Right cardiac atrium (tissue), 5 donors: ENCODE measurements around the gene ECPAS. TPM values are rescaled to one million over a fixed set of nuclear protein-coding genes. Genes with fewer than 3 reads are reported as not detected.
A peak's percentile ranks its signal among the peaks of the same experiment; 100 is the strongest.
"Not testable (repeated sequence)": the region's sequence is repeated elsewhere in the genome, so short reads cannot be mapped to it uniquely, and the experiment has no call there.

Source experiments
- ATAC-seq, 2 donors: fragments of 200-7000 bp; cut with Tn5 transposase; one replicate each; pipeline versions ENCODE4 v1.8.0 to v1.9.1; 2020; ENCODE audit warnings: moderate library complexity in 2 of 2, mild to moderate bottlenecking in 1 of 2
- DNase-seq, 3 donors: peaks; one replicate each; pipeline ENCODE4 v3.0.0-alpha.2; 2020
- H3K27ac ChIP-seq: one replicate; pipeline ENCODE4 v1.5.1; 2013; ENCODE audit warnings: mild to moderate bottlenecking, low read length, control low read depth, moderate library complexity
- H3K27me3 ChIP-seq: one replicate; pipeline ENCODE4 v1.6.1; 2013; ENCODE audit not compliant: control insufficient read depth, insufficient read depth
- H3K4me1 ChIP-seq: one replicate; pipeline ENCODE4 v1.6.1; 2013; ENCODE audit warnings: low read length; ENCODE audit not compliant: control insufficient read depth, insufficient read depth
- H3K4me3 ChIP-seq: one replicate; pipeline ENCODE4 v1.5.1; 2013; ENCODE audit warnings: low read length, control low read depth
- H3K9me3 ChIP-seq: one replicate; pipeline ENCODE4 v1.6.1; 2013; ENCODE audit warnings: low read length; ENCODE audit not compliant: control insufficient read depth
- WGBS: extraction: QIAGEN DNeasy Blood & Tissue Kit; methylation state at CpG from one replicate; pipeline ENCODE4 v1.1.7; 2013; 5-methylcytosine and 5-hydroxymethylcytosine counted together
- intact Hi-C, 4 donors: fragments of 100-400 bp; cut with DNase I; formaldehyde crosslinking; loops; one replicate each; pipeline versions ENCODE4 v1.11.0 to v1.14.0; 2022 to 2023
- polyA plus RNA-seq: library from polyadenylated mRNA; stranded (reverse); fragments of 200-250 nt; gene quantifications from one replicate; pipeline ENCODE4 v1.2.3, GENCODE V29; 2013
- total RNA-seq, 4 donors: library from RNA; stranded (reverse); fragmentation: NEBNext Ultra II Directional; extraction: Animal tissue kit (Norgen Biotek cat#: 25700); gene quantifications; one replicate each; pipeline ENCODE4 v1.2.1, GENCODE V29; 2021
- donor health status: healthy with polysubstance abuse.
- donor health status: DM: no; HTN: yes; CAD: no.
- donor health status: DM: no; HTN: no; CAD: no.
- donor health status: DM: no; HTN: yes; CAD: no; lungs with severe emphysema.
- donor health status: DM: yes; HTN: yes; CAD: no.

Gene ECPAS
- total and polyA plus RNA-seq, 5 donors, result 24.3 to 99.1 (median 90.0) TPM

- WGBS, result 77% methylated on average over 3 of the region's 3 CpGs
- Histone ChIP-seq H3K27me3 (no peaks in the 10 kb centered on the region), H3K4me1 (no peaks in the 10 kb centered on the region), H3K9me3 (no peaks in the 10 kb centered on the region), H3K27ac (no peak overlapping the region), H3K4me3 (no peak overlapping the region)
- no peak for ATAC-seq
- intact Hi-C loops, result no loop called here
- DNase-seq, result no peak
Observed at GRCh38 chr9:111502506-111502905, 18.3 kb upstream of the ECPAS start.

- WGBS, result 75% methylated on average over 6 of the region's 6 CpGs
- intact Hi-C loops, result no loop called here
- ATAC-seq (no peak), DNase-seq (no peak)
- no peaks in the 10 kb centered on the region for H3K4me1 ChIP-seq
- no peak overlapping the region for H3K4me3 ChIP-seq
- H3K27me3 ChIP-seq, result no peaks in the 10 kb centered on the region
- H3K9me3 ChIP-seq, result no peaks in the 10 kb centered on the region
- no peak overlapping the region for H3K27ac ChIP-seq
Observed at GRCh38 chr9:111501648-111502047, 17.5 kb upstream of the ECPAS start.

GRCh38 chr9:111501005-111501562, 16.9 kb upstream of the ECPAS start:
- no peak for ATAC-seq
- H3K4me1 ChIP-seq, result no peaks in the 10 kb centered on the region
- H3K4me3 ChIP-seq, result no peak overlapping the region
- intact Hi-C loops, result no loop called here
- H3K27me3 ChIP-seq, result no peaks in the 10 kb centered on the region
- no peak for DNase-seq
- 94% methylated on average over 16 of the region's 16 CpGs for WGBS
- H3K27ac ChIP-seq, result no peak overlapping the region
- H3K9me3 ChIP-seq, result no peaks in the 10 kb centered on the region

- H3K4me3 ChIP-seq, H3K27me3 ChIP-seq, DNase-seq, intact Hi-C loops, H3K4me1 ChIP-seq, H3K27ac ChIP-seq, ATAC-seq, H3K9me3 ChIP-seq: not testable (repeated sequence)
- 96% methylated on average over 2 of the region's 2 CpGs for WGBS
Observed at GRCh38 chr9:111497196-111497595, 13.0 kb upstream of the ECPAS start.

GRCh38 chr9:111484572-111484894, 350 bp upstream of the ECPAS start:
- H3K4me3 ChIP-seq, result peak overlapping the region; percentile 85
- intact Hi-C loops, result loop anchor here in 1 of 4 donors (5.0 kb wide), 1 partner anchor 143 kb away; no protein-coding TSS in a partner anchor
- DNase-seq, result no peak

GRCh38 chr9:111483439-111483857, 735 bp downstream of the ECPAS start:
- Histone ChIP-seq H3K9me3 (no peaks in the 10 kb centered on the region), H3K4me3 (peak overlapping the region; percentile 85), H3K27ac (peak overlapping the region; percentile 96), H3K4me1 (no peaks in the 10 kb centered on the region), H3K27me3 (no peaks in the 10 kb centered on the region)
- intact Hi-C loops, result loop anchor here in 1 of 4 donors (5.0 kb wide), 1 partner anchor 144 kb away; no protein-coding TSS in a partner anchor
- under 1% methylated on average over 78 of the region's 78 CpGs for WGBS
- ATAC-seq, result no peak
- no peak for DNase-seq

More at GRCh38 chr9:111484572-111484894, 350 bp upstream of the ECPAS start:
- no peak for ATAC-seq
- Histone ChIP-seq H3K27ac (peak overlapping the region; percentile 96), H3K4me1 (no peaks in the 10 kb centered on the region), H3K9me3 (no peaks in the 10 kb centered on the region), H3K27me3 (no peaks in the 10 kb centered on the region)
- 6% methylated on average over 4 of the region's 4 CpGs for WGBS

GRCh38 chr9:111482694-111483438, 1.3 kb downstream of the ECPAS start:
- Histone ChIP-seq H3K4me1 (no peaks in the 10 kb centered on the region), H3K27ac (peak overlapping the region; percentile 96), H3K4me3 (peak overlapping the region; percentile 85), H3K9me3 (no peaks in the 10 kb centered on the region), H3K27me3 (no peaks in the 10 kb centered on the region)
- intact Hi-C loops, result loop anchor here in 1 of 4 donors (5.0 kb wide), 1 partner anchor 144 kb away; no protein-coding TSS in a partner anchor
- under 1% methylated on average over 76 of the region's 76 CpGs for WGBS
- peak; percentile 81 to 90 (median 90) for DNase-seq
- peak; percentile 81 to 85 for ATAC-seq

GRCh38 chr9:111481885-111482636, 2.1 kb downstream of the ECPAS start:
- H3K4me1 ChIP-seq, result no peaks in the 10 kb centered on the region
- H3K4me3 ChIP-seq, result peak overlapping the region; percentile 85
- peak overlapping the region; percentile 78 for H3K27ac ChIP-seq
- DNase-seq (no peak), ATAC-seq (no peak)
- no peaks in the 10 kb centered on the region for H3K9me3 ChIP-seq
- intact Hi-C loops, result loop anchor here in 1 of 4 donors (5.0 kb wide), 1 partner anchor 145 kb away; no protein-coding TSS in a partner anchor
- WGBS, result 48% methylated on average over 13 of the region's 13 CpGs
- H3K27me3 ChIP-seq, result no peaks in the 10 kb centered on the region

GRCh38 chr9:111477677-111478076, 6.5 kb downstream of the ECPAS start:
- ATAC-seq (no peak), DNase-seq (no peak)
- intact Hi-C loops, result loop anchor here in 1 of 4 donors (10.0 kb wide), 1 partner anchor 63 kb away; no protein-coding TSS in a partner anchor
- no peaks in the 10 kb centered on the region for H3K27me3 ChIP-seq
- H3K4me1 ChIP-seq, result peaks cover 9% of the 10 kb centered on the region
- no peak overlapping the region for H3K27ac ChIP-seq
- H3K9me3 ChIP-seq, result no peaks in the 10 kb centered on the region
- H3K4me3 ChIP-seq, result no peak overlapping the region
- 90% methylated on average over 3 of the region's 3 CpGs for WGBS

- intact Hi-C loops, result loop anchor here in 1 of 4 donors (10.0 kb wide), 1 partner anchor 60 kb away; no protein-coding TSS in a partner anchor
- no peaks in the 10 kb centered on the region for H3K27me3 ChIP-seq
- H3K9me3 ChIP-seq, result no peaks in the 10 kb centered on the region
- no peak overlapping the region for H3K27ac ChIP-seq
- peaks cover 9% of the 10 kb centered on the region for H3K4me1 ChIP-seq
- ATAC-seq (no peak), DNase-seq (no peak)
- no peak overlapping the region for H3K4me3 ChIP-seq
- 76% methylated on average over 2 of the region's 2 CpGs for WGBS
Observed at GRCh38 chr9:111475195-111475594, 9.0 kb downstream of the ECPAS start.

GRCh38 chr9:111474385-111474784, 9.8 kb downstream of the ECPAS start:
- no peaks in the 10 kb centered on the region for H3K9me3 ChIP-seq
- H3K4me1 ChIP-seq, result peaks cover 9% of the 10 kb centered on the region
- ATAC-seq, result no peak
- intact Hi-C loops, result loop anchor here in 1 of 4 donors (10.0 kb wide), 1 partner anchor 60 kb away; no protein-coding TSS in a partner anchor
- no peak overlapping the region for H3K4me3 ChIP-seq
- DNase-seq, result no peak
- 85% methylated on average over 3 of the region's 3 CpGs for WGBS
- no peaks in the 10 kb centered on the region for H3K27me3 ChIP-seq
- H3K27ac ChIP-seq, result no peak overlapping the region
